ENCODE measurements around the gene HS1BP3. TPM values are rescaled to one million over a fixed set of nuclear protein-coding genes. Genes with fewer than 3 reads are reported as not detected.

HS1BP3 gene
- total RNA-seq, 1 experiment from 2014 or later: 5.7 TPM

DNA sequence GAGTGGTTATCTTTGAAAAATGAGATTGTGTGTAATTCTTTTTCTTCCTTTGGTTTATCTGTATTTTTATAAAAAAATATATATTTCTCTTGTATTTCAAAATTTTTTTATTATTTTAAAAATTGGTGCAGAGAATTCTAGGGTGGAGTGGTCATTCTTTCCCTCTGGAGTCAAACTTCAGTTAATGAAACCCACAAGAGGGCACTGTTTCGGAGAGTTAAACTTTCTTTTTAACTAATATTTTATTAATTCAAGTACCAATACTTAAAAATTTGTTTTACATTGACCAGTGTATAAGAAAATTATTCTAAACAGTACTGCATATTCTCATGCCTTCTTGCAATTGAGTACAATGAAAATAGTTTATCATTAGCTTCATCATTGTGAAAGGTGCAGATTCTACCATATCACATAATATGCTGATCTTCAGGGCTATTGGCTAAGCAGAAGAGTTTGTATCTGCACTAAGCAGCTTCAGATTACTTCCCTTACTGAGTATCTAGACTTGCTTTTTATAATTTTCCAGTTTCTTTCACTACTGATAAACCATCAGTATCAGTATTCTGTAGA lies 50.1 kb downstream of the HS1BP3 start:
- DNase-seq (ENCODE audit: low spot score): no peak

DNA sequence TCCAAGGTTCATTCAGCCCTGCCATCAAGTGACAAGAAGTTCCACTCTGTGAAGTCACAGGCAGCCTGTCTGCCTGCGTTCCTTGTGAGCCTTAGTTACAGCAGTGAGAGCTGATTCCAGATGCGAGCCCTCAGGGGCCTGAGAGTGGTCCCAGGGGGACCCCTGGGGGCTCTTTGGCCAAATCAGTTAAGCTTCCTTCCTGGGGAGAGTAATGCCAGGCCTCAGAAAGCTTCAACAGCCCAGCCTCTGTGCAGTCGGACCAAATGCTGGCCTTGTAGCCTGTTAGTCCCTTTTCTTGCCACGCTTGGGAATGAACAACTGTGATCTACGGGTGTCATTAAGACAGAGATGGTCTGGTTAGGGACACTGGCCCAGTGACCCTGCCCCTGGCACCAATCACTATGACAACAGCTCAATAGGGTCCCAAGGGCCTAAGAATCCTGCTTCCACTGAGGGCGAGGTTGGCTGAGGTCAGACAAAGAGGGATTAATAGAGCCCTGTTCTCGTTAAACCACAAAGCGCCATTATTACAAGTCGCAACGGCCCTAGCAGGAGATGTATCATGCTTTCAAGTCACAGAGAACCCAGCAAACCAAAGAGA lies 50.9 kb downstream of the HS1BP3 start:
- no peak for DNase-seq (ENCODE audit: low spot score)

DNA sequence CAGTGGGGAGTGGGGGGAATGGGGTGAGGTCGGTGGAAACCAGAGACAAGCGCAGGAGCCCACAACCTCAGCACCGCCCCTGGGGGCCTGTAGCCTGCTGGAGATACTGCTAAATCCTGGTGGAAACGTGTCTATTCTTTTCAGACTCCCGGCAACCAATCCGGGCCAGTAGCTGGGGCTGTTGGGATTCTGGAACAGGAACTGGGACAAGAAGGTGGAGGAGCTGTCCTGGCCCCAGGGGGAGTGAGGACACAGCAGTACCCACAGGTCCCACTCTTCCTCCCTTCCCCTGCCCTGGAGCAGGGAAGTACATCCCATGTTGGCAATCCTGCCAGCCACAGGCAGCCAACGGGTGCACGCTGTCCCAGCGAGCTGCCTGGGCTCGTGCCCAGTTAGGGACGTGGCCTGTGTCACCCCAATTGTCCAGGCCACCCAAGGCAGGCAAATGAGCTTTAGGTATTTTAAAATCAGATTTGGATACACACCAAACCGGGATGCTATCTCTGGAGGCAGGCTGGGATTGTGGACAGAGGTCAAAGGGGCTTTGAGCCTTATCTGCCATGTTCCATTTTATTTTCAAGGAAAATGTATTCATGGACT lies 51.8 kb downstream of the HS1BP3 start:
- DNase-seq (ENCODE audit: low spot score): no peak

GRCh38 chr2:20597860-20598183 lies 53.1 kb downstream of the HS1BP3 start:
- no peak for DNase-seq (ENCODE audit: low spot score)

GRCh38 chr2:20596973-20597859 lies 53.7 kb downstream of the HS1BP3 start:
- no peak for DNase-seq (ENCODE audit: low spot score)

DNA sequence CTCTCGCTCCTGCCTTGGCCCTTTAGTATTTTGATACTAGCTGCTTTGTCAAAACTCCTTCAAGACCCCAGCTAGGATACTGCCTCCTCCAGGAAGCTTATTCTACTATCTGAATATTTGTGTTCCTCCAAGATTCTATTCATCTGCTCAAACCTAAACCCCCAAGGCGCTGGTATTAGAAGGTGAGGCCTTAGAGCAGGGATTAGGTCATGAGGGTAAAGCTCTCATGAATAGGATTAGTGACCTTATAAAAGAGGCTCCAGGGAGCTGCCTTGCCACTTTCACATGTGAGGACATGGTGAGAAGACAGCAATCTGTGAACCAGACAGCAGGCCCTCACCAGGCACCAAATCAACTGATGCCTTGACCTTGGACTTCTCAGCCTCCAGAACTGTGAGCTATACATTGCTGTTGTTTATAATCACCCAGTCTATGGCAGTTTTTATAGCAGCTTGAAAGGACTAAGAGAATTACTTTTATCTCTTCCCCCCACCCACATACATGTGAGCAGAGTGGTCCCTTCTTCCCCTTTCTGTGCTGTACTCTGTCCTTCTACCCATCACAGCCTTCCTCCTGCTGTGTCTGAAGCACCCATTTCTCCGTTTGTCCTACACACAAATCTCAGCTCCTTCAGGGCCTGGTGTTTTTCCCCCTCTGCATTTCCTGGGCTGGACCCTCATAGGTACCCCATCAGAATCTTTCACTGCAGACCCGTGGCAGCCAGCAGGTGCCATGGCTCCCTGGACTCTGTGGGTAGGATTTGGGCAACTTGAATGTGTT lies 54.5 kb downstream of the HS1BP3 start:
- DNase-seq (ENCODE audit: low spot score): no peak

DNA sequence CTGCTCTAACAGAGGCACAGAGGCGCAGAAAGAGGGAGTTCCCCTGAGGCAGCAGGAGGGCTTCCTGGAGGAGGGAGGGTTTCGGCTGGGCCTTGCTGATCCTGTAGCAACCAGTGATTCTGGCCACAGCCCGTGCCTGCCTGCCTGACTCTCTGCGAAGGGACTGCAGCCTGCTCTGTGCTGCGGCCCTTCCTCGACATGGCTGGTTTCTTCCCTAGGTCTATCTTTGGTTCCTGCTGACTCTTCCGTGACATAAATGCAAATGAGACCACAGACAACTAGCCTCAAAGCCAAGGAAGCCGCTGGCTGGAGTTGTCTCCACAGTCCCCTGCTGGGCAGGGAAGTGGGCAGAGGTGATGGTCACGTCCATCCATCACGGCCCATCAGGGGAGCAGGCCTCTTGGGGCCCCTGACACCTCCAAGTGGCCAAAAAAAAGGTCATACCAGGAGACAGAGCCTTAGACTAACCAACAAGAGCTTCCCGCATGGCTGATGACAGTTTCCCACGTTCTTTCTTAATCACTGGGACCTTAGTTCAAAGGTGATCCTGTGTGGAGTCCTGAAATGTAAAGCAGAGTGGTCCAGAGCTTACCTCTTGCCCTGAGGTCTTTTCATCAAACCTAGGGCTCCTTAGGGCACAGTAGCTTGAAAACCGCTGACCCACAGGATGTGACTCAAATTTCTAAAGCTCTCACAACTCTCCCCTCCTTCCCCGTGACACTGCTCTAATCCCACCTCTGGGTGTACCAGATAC lies 55.3 kb downstream of the HS1BP3 start:
- peak; percentile 45 for DNase-seq (ENCODE audit: low spot score)

DNA sequence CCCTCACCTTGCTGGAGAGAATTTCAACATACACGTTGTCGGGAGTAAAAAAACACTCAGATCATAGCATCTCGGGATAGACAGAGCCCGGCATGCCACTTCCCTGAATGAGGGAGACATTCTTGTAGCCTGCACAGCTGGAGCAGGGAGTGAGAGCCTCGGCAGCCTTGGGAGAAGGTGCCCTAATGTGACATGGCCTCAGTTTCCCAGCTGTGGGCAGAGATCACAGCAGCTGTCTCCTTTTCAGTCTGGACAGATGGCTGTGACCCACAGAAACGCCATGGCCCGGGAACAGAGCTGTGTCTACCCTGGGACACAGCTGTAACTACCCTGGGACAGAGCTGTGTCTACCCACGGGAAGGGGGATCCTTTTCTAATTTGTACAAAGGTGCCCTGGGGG lies 55.9 kb downstream of the HS1BP3 start:
- no peak for DNase-seq (ENCODE audit: low spot score)

DNA sequence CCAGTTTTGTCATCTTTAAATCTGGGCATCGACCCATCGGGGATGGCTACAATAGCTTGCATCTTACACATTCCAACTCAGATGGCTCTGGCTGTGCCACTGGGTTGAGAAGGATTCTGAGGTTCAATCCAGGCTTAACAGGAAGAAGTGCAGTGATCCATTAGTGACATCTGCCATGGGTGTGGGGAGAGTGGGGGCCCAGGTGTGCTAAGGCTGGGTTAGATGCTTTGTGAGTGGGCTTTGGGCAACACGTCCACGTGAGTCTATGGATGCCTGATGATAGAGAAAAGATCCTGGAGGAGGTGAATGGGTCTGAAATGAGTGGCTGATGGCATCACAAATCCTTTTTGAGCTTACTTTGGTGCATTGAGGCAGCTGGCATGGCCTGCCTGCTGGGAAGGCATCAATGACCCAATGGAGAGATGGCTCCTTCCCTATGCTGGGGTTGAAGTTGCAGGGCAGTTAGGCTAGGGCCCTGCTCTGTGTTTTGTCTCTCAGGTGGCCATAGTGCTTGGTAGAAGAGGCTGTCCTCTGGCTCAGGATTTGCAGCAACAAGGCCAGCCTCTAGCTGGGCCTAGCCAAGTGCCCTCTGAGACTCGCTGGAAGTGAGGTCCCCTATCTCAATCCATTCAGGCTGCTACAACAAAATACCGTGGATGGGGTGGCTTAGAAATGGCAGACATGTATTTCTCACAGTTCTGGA lies 56.7 kb downstream of the HS1BP3 start:
- no peak for DNase-seq (ENCODE audit: low spot score)

DNA sequence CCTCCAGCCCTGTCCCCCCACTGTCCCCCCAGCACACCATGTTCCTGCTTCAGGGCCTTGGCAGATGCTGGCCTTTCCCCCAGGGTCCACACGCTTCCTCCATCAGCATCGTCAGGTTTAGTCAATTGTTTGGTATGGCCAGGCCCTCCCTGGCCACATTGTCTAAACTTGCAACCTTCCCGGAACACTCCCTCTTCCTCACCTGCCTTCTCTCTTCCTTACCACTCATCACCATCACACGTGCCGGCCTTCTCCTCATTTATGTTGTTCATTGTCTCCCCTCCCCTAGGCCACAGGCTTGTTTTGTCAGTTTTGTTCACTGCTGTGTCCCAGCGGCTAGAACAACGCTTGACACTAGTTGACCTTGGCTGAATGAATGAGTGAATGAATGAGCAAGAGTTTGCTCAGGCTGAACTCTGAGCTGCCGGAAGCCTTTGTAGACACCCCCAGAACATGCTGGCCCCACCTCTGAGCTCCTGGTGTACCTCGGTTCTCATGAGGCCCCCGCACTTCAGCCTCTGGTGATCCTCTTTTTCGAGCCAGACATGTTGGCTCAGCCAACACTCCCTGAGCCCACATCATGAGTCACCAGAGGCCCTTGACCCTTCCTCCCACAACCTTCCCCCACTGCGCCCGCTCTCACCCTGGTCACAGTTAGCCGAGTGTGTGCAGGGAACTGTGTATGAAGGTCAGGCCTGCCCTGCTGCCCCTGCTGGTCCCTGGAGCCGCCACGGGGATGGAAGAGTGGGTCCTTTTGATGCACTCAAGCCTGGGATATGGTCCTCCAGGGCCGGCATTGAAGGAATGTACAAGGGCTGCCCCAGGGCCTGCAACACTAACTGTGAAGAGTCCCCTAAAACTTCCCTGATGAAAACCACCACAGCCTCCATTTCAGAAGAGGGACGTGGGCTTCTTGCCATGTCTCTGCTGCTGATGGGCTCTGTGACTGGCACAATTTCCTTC lies 57.5 kb downstream of the HS1BP3 start:
- DNase-seq (ENCODE audit: low spot score): peak; percentile 50

- DNase-seq (ENCODE audit: low spot score): no peak
Observed at GRCh38 chr2:20592106-20593071, 58.5 kb downstream of the HS1BP3 start.

DNA sequence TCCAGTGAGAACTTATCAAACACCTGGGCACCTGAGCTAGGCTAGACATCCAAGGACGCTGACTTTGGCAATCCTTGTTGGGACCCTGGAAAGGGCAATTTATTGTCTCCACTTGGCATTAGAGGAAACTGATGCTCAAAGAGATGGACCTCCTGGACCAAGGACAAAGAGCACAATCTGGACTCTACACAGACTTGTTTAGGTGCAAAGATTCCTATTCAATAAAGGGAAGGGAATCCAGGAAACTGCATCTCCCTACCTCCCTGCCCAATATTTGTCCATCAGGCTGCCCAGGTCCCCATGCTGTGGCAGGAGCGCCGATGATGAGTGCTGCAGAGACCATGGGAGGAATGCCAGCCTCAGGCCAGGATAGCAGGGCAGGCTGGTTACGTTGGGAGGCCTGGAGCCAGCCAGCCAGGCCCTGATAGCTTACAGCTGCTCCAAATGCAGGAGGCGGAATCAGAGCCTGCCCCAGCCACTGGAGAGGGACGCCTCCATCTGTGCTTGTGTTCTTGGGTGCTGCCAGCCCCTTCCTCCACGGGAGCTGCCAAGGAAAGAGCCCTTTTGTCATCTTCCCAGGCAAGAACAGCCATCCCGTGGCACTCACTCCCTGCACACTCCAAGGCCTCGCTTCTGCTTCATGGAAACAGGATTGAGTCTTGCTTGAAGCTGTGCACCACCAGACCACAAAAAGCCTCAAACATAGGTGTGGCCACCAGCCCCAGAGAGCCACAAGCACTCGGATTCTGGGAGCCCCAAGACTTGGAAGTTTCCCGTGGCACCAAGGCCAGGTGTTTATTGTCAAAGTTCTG lies 60.0 kb downstream of the HS1BP3 start:
- no peak for DNase-seq (ENCODE audit: low spot score)

- no peak for DNase-seq (ENCODE audit: low spot score)
Observed at GRCh38 chr2:20589975-20590703, 60.8 kb downstream of the HS1BP3 start.

DNA sequence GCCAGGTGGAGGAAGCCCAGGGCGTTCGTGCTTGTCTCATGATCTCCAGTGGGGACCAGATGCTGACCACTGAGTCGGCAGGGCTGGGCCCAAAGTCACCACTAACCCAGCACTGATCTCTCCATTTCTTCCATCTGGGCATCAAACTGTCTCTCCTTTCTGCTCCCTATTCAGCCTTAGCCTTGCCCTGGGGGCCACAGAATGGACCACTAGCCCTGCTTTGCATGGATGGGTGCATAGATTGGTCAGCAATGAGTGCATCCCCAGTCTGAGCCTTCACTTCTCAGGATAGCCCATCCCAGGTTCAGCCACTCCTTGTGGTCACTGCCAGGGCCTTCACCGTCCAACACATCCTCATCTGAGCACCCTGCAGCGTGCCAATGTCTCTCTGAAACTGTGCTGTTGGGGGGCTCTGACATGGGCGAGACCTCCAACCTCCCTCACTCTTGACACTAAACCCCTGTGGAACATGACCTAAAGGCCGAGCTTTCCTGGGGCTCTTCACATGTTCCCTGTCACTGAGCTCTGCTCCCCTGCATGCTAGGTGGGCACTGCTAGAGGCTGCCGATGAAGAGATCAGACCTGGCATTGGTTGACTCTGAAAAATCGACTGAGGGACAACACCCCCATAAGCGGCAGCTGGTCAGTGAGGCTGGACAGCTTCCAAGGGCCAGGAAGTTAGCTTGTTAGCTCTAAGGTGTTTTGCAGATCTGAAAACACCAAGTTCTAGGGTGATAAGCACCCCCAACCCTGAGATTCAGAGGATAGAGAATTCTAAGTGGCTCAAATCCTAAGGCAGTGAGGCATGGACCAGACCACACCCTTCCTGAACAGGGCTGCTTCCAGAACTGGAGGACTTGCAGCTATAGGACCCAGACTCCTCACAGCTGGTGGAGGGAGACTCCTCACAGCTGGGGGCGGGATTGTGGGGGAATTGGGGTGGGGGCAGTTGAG lies 61.7 kb downstream of the HS1BP3 start:
- DNase-seq (ENCODE audit: low spot score): no peak

Measured in H4 (cell line).